ENCODE data around the gene TTC12.

TTC12 gene

GRCh38 chr11:113314389-113315301, at the start of gene TTC12:
Gene TTC12, plus strand, starts transcription at chr11:113314583. Its CDS starts 1,675 bp downstream, at chr11:113316258.
- DNase-seq (ENCODE audit: low read depth, low spot score): peak; percentile 96

- DNase-seq (ENCODE audit: low read depth, low spot score): no peak
Observed at GRCh38 chr11:113265362-113265761, 49.0 kb upstream of the TTC12 start.

GRCh38 chr11:113267493-113267892, 46.9 kb upstream of the TTC12 start:
- no peak for DNase-seq (ENCODE audit: low read depth, low spot score)

- no peak for DNase-seq (ENCODE audit: low read depth, low spot score)
Observed at GRCh38 chr11:113269096-113269495, 45.3 kb upstream of the TTC12 start.

- DNase-seq (ENCODE audit: low read depth, low spot score): no peak
Observed at GRCh38 chr11:113269636-113270035, 44.7 kb upstream of the TTC12 start.

GRCh38 chr11:113270080-113270479, 44.3 kb upstream of the TTC12 start:
- DNase-seq (ENCODE audit: low read depth, low spot score): no peak

GRCh38 chr11:113271551-113272245, 42.7 kb upstream of the TTC12 start:
- DNase-seq (ENCODE audit: low read depth, low spot score): no peak

- DNase-seq (ENCODE audit: low read depth, low spot score): no peak
Observed at GRCh38 chr11:113272281-113272680, 42.1 kb upstream of the TTC12 start.

- DNase-seq (ENCODE audit: low read depth, low spot score): no peak
Observed at GRCh38 chr11:113272927-113273615, 41.3 kb upstream of the TTC12 start.

GRCh38 chr11:113273720-113274119, 40.7 kb upstream of the TTC12 start:
- DNase-seq (ENCODE audit: low read depth, low spot score): no peak

- DNase-seq (ENCODE audit: low read depth, low spot score): peak; percentile 29
Observed at GRCh38 chr11:113274713-113275582, 39.4 kb upstream of the TTC12 start.

GRCh38 chr11:113275602-113276001, 38.8 kb upstream of the TTC12 start:
- DNase-seq (ENCODE audit: low read depth, low spot score): no peak

GRCh38 chr11:113276466-113276865, 37.9 kb upstream of the TTC12 start:
- no peak for DNase-seq (ENCODE audit: low read depth, low spot score)

- DNase-seq (ENCODE audit: low read depth, low spot score): no peak
Observed at GRCh38 chr11:113277907-113278306, 36.5 kb upstream of the TTC12 start.

GRCh38 chr11:113278481-113278880, 35.9 kb upstream of the TTC12 start:
- no peak for DNase-seq (ENCODE audit: low read depth, low spot score)

- DNase-seq (ENCODE audit: low read depth, low spot score): no peak
Observed at GRCh38 chr11:113278925-113279324, 35.5 kb upstream of the TTC12 start.

GRCh38 chr11:113279591-113279990, 34.8 kb upstream of the TTC12 start:
- DNase-seq (ENCODE audit: low read depth, low spot score): no peak

- no peak for DNase-seq (ENCODE audit: low read depth, low spot score)
Observed at GRCh38 chr11:113281052-113281725, 33.2 kb upstream of the TTC12 start.

GRCh38 chr11:113282898-113283437, 31.4 kb upstream of the TTC12 start:
- DNase-seq (ENCODE audit: low read depth, low spot score): no peak

GRCh38 chr11:113283881-113284280, 30.5 kb upstream of the TTC12 start:
- DNase-seq (ENCODE audit: low read depth, low spot score): no peak

All from astrocyte of the hippocampus (primary cell).